GM23248 (cell line): ENCODE measurements around the gene SMYD1. TPM values are rescaled to one million over a fixed set of nuclear protein-coding genes. Genes with fewer than 3 reads are reported as not detected.
"Not testable (repeated sequence)": the region's sequence is repeated elsewhere in the genome, so short reads cannot be mapped to it uniquely, and the experiment has no call there.

Source experiments
- DNase-seq: peaks from one replicate; pipeline ENCODE4 v3.0.0-alpha.2; 2015
- H2AFZ ChIP-seq: fragments of 200-600 bp; sonication (generic); 2 replicates; pipeline ENCODE4 v1.6.1; 2016; ENCODE audit warnings: antibody characterized with exemption
- H3F3A ChIP-seq: fragments of 200-600 bp; sonication (generic); 2 replicates; pipeline ENCODE4 v1.6.1; 2016; ENCODE audit warnings: mild to moderate bottlenecking, antibody characterized with exemption, mixed run types; ENCODE audit not compliant: insufficient read depth
- H3K27ac ChIP-seq: fragments of 200-600 bp; sonication (generic); 2 replicates; pipeline ENCODE4 v1.5.1; 2016; ENCODE audit warnings: mild to moderate bottlenecking
- H3K27me3 ChIP-seq: fragments of 200-600 bp; sonication (generic); replicated peaks from 2 replicates; pipeline ENCODE4 v1.6.1; 2016; ENCODE audit warnings: mild to moderate bottlenecking; ENCODE audit not compliant: insufficient read depth
- H3K36me3 ChIP-seq: fragments of 200-600 bp; sonication (generic); 2 replicates; pipeline ENCODE4 v1.6.1; 2016; ENCODE audit warnings: low read depth, mild to moderate bottlenecking
- H3K4me1 ChIP-seq: fragments of 200-600 bp; sonication (generic); 2 replicates; pipeline ENCODE4 v1.6.1; 2016; ENCODE audit warnings: mild to moderate bottlenecking; ENCODE audit not compliant: insufficient read depth
- H3K4me2 ChIP-seq: fragments of 200-600 bp; sonication (generic); one replicate; pipeline ENCODE4 v1.6.1; 2016; ENCODE audit warnings: mild to moderate bottlenecking; ENCODE audit not compliant: unreplicated experiment
- H3K4me3 ChIP-seq: fragments of 200-600 bp; sonication (generic); 2 replicates; pipeline ENCODE4 v1.5.1; 2016; ENCODE audit warnings: mild to moderate bottlenecking
- H3K79me2 ChIP-seq: fragments of 200-600 bp; sonication (generic); 2 replicates; pipeline ENCODE4 v1.6.1; 2016; ENCODE audit warnings: mild to moderate bottlenecking; ENCODE audit not compliant: insufficient read depth
- H3K9ac ChIP-seq: fragments of 200-600 bp; sonication (generic); 2 replicates; pipeline ENCODE4 v1.6.1; 2016; ENCODE audit warnings: mild to moderate bottlenecking
- H3K9me2 ChIP-seq: fragments of 200-600 bp; sonication (generic); 2 replicates; pipeline ENCODE4 v1.6.1; 2016; ENCODE audit warnings: mixed run types, mild to moderate bottlenecking, moderate library complexity; ENCODE audit not compliant: insufficient read depth
- H3K9me3 ChIP-seq: fragments of 200-600 bp; sonication (generic); one replicate; pipeline ENCODE4 v1.6.1; 2017; ENCODE audit warnings: low read depth
- H4K20me1 ChIP-seq: fragments of 200-600 bp; sonication (generic); 2 replicates; pipeline ENCODE4 v1.6.0; 2016; ENCODE audit not compliant: insufficient read depth
- EZH2 ChIP-seq: fragments of 200-600 bp; sonication (generic); IDR thresholded peaks from 2 replicates; pipeline ENCODE4 v1.6.1; 2018; ENCODE audit warnings: antibody characterized with exemption, mild to moderate bottlenecking; ENCODE audit not compliant: insufficient read depth, poor library complexity, severe bottlenecking
- EZH2phosphoT487 ChIP-seq: fragments of 200-600 bp; sonication (generic); IDR thresholded peaks from 2 replicates; pipeline ENCODE4 v1.6.1; 2018; ENCODE audit warnings: antibody characterized with exemption, moderate library complexity, mild to moderate bottlenecking, low read depth; ENCODE audit not compliant: insufficient read depth
- WGBS, 2 experiments: methylation state at CpG; one replicate each; pipeline ENCODE4 v1.1.6; 2015 to 2017; ENCODE audit warnings: low lambda C conversion rate in 2 of 2, low coverage in 1 of 2; ENCODE audit errors: missing lambda C conversion rate in 2 of 2; 5-methylcytosine and 5-hydroxymethylcytosine counted together
- in situ Hi-C: fragments of 300-500 bp; cut with MboI; formaldehyde crosslinking; loops from 2 replicates; pipeline ENCODE4 v1.15.0; 2020
- polyA plus RNA-seq: library from polyadenylated mRNA; unstranded; fragments of >200 nt; fragmentation: Nextera tagmentation; extraction: Ambion mirVana; gene quantifications from 2 replicates; pipeline ENCODE4 v1.2.1, GENCODE V29; 2016
- total RNA-seq: library from RNA; depleted of rRNA; stranded (reverse); fragments of >200 nt; shearing (Covaris generic); gene quantifications from 2 replicates; pipeline ENCODE4 v1.2.3, GENCODE V29; 2014; rRNA removed

Gene SMYD1
- total RNA-seq (not detected in 2 replicates), polyA plus RNA-seq (0.09 TPM in 1 of 2 replicates, not detected in the other)

DNA sequence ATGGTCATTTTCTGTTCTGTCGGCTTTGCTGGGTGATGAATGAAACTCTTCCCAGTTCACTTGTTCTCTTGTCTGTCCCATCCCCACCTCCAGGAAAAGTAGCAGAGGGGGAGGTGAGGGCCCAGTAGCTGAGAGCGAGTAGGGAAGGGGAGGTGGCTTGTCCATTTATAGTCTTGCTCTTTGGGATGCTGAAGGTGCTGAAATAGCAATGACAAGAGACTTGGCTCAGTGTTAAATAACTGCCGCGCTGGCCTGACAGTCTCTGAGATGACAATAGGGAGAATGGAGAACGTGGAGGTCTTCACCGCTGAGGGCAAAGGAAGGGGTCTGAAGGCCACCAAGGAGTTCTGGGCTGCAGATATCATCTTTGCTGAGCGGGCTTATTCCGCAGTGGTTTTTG, at the start of gene SMYD1:
TSS of gene SMYD1 (plus strand) at position 228 of the 400 bp plus-strand sequence. CDS start at position 268, 40 bp downstream.
- no peaks in the 10 kb centered on the region for H3K9me3 ChIP-seq
- H3K27ac ChIP-seq: no peak within 1 kb of the TSS
- H3K4me1 ChIP-seq: no peaks in the 10 kb centered on the region
- no peak within 1 kb of the TSS for H3K4me3 ChIP-seq
- H3K4me2 ChIP-seq: no peak within 1 kb of the TSS
- no peaks in the 10 kb centered on the region; the same call in 1 of the 2 replicates for H3K27me3 ChIP-seq
- H2AFZ ChIP-seq: no peak within 1 kb of the TSS
- no peaks in the 10 kb centered on the region for H3K79me2 ChIP-seq
- TF ChIP-seq EZH2phosphoT487 (no peak), EZH2 (no peak)
- 86 to 88% methylated on average over 8 of the region's 8 CpGs for WGBS, 2 experiments
- H4K20me1 ChIP-seq: no peaks in the 10 kb centered on the region
- no peaks in the 10 kb centered on the region for H3K36me3 ChIP-seq
- no peaks in the 10 kb centered on the region for H3F3A ChIP-seq
- H3K9ac ChIP-seq: no peak within 1 kb of the TSS
- in situ Hi-C loops: no loop called here
- DNase-seq: no peak
- H3K9me2 ChIP-seq: no peaks in the 10 kb centered on the region

- WGBS, 2 experiments: 75 to 76% methylated on average over 11 of the region's 11 CpGs
- in situ Hi-C loops, H2AFZ ChIP-seq: not testable (repeated sequence)
Measured at GRCh38 chr2:88018077-88018805, 49.4 kb upstream of the SMYD1 start.

GRCh38 chr2:88018909-88019308, 48.7 kb upstream of the SMYD1 start:
- no peak overlapping the region for H3K27ac ChIP-seq
- H3K9me2 ChIP-seq: no peaks in the 10 kb centered on the region
- H3K4me1 ChIP-seq: no peaks in the 10 kb centered on the region
- in situ Hi-C loops: no loop called here
- no peak overlapping the region for H3K4me3 ChIP-seq
- no peak for DNase-seq
- no peak overlapping the region for H2AFZ ChIP-seq
- no peaks in the 10 kb centered on the region for H3K27me3 ChIP-seq
- no peak for TF ChIP-seq EZH2phosphoT487
- no peak for TF ChIP-seq EZH2
- H4K20me1 ChIP-seq: no peaks in the 10 kb centered on the region
- H3K79me2 ChIP-seq: no peaks in the 10 kb centered on the region
- H3K4me2 ChIP-seq: no peak overlapping the region
- 59 to 64% methylated on average over 6 of the region's 6 CpGs for WGBS, 2 experiments
- no peak overlapping the region for H3K9ac ChIP-seq
- no peaks in the 10 kb centered on the region for H3K36me3 ChIP-seq
- peaks cover 17% of the 10 kb centered on the region; the same call in 1 of the 2 replicates for H3F3A ChIP-seq
- H3K9me3 ChIP-seq: no peaks in the 10 kb centered on the region

More at GRCh38 chr2:88018077-88018805, 49.4 kb upstream of the SMYD1 start:
- H3K4me3 ChIP-seq, DNase-seq, H3K9ac ChIP-seq, H3K27ac ChIP-seq, H3K79me2 ChIP-seq, H3K9me3 ChIP-seq, H3K36me3 ChIP-seq, H4K20me1 ChIP-seq, H3K4me2 ChIP-seq, H3K4me1 ChIP-seq, H3K27me3 ChIP-seq, H3K9me2 ChIP-seq: not testable (repeated sequence)
- H3F3A ChIP-seq: peaks cover 12% of the 10 kb centered on the region; the same call in 1 of the 2 replicates

GRCh38 chr2:88019985-88020384, 47.6 kb upstream of the SMYD1 start:
- no peaks in the 10 kb centered on the region for H3K9me2 ChIP-seq
- H3K36me3 ChIP-seq: no peaks in the 10 kb centered on the region
- H2AFZ ChIP-seq: no peak overlapping the region
- DNase-seq: no peak
- in situ Hi-C loops: no loop called here
- H3K27me3 ChIP-seq: no peaks in the 10 kb centered on the region
- no peaks in the 10 kb centered on the region for H4K20me1 ChIP-seq
- H3K4me3 ChIP-seq: no peak overlapping the region
- H3F3A ChIP-seq: peaks cover 15% of the 10 kb centered on the region; the same call in 1 of the 2 replicates
- no peak overlapping the region for H3K27ac ChIP-seq
- WGBS, 2 experiments: 80 to 83% methylated on average over 3 of the region's 3 CpGs
- no peaks in the 10 kb centered on the region for H3K9me3 ChIP-seq
- H3K9ac ChIP-seq: no peak overlapping the region
- H3K4me1 ChIP-seq: no peaks in the 10 kb centered on the region
- no peak overlapping the region for H3K4me2 ChIP-seq
- no peaks in the 10 kb centered on the region for H3K79me2 ChIP-seq
- TF ChIP-seq EZH2phosphoT487 (no peak), EZH2 (no peak)
